HUES64 (cell line): Measurements from ENCODE around the gene HTR3C. TPM values are rescaled to one million over a fixed set of nuclear protein-coding genes. Genes with fewer than 3 reads are reported as not detected.
"Not testable (repeated sequence)": the region's sequence is repeated elsewhere in the genome, so short reads cannot be mapped to it uniquely, and the experiment has no call there.

Experiments used
- H3K27ac ChIP-seq: 2 replicates; pipeline ENCODE4 v1.7.0; 2013; ENCODE audit warnings: low read depth, low read length, inconsistent platforms
- H3K27me3 ChIP-seq: 2 replicates; pipeline ENCODE4 v1.6.1; 2013; ENCODE audit warnings: mild to moderate bottlenecking, low read length; ENCODE audit not compliant: insufficient read depth
- H3K36me3 ChIP-seq: 2 replicates; pipeline ENCODE4 v1.6.1; 2013; ENCODE audit warnings: mild to moderate bottlenecking, low read length; ENCODE audit not compliant: insufficient read depth
- H3K4me1 ChIP-seq: 2 replicates; pipeline ENCODE4 v1.6.1; 2013; ENCODE audit warnings: mild to moderate bottlenecking, low read length, moderate library complexity; ENCODE audit not compliant: insufficient read depth
- H3K4me3 ChIP-seq: 2 replicates; pipeline ENCODE4 v1.5.1; 2013; ENCODE audit warnings: mild to moderate bottlenecking, low read length, moderate library complexity
- H3K9ac ChIP-seq: 2 replicates; pipeline ENCODE4 v1.6.1; 2013; ENCODE audit warnings: mild to moderate bottlenecking, low read depth, low read length
- H3K9me3 ChIP-seq: 2 replicates; pipeline ENCODE4 v1.6.1; 2013; ENCODE audit warnings: low read depth, low read length; ENCODE audit not compliant: insufficient read depth
- WGBS: fragments of 150-250, 120-280 bp; methylation state at CpG from one replicate; pipeline ENCODE4 v1.1.7; 2013; ENCODE audit warnings: missing lambda C conversion rate; 5-methylcytosine and 5-hydroxymethylcytosine counted together
- polyA plus RNA-seq, 2 experiments: library from polyadenylated mRNA; stranded (reverse); fragments of 50-300 nt; gene quantifications; one replicate each; pipeline ENCODE4 v1.2.3, GENCODE V29; 2013

The HTR3C gene
- not detected for polyA plus RNA-seq (2013, experiment 1 of 2)
- polyA plus RNA-seq (2013, experiment 2 of 2), result not detected

GRCh38 chr3:184052767-184053166 is at the start of gene HTR3C:
HTR3C (plus strand) TSS chr3:184053047; CDS start chr3:184053081, 34 bp downstream.
- no peaks in the 10 kb centered on the region for H3K36me3 ChIP-seq
- H3K4me1 ChIP-seq, result no peaks in the 10 kb centered on the region
- H3K4me3 ChIP-seq, result no peak within 1 kb of the TSS
- no peak within 1 kb of the TSS for H3K9ac ChIP-seq
- no peak within 1 kb of the TSS for H3K27ac ChIP-seq
- 91% methylated on average over 4 of the region's 4 CpGs for WGBS
- no peaks in the 10 kb centered on the region for H3K9me3 ChIP-seq
- no peaks in the 10 kb centered on the region for H3K27me3 ChIP-seq

GRCh38 chr3:184003187-184003967 is 49.5 kb upstream of the HTR3C start:
- Histone ChIP-seq H3K36me3 (peaks cover 29% of the 10 kb centered on the region), H3K4me1 (peaks cover 5% of the 10 kb centered on the region; the same call in 1 of the 2 replicates), H3K9me3 (no peaks in the 10 kb centered on the region), H3K4me3 (no peak overlapping the region), H3K9ac (no peak overlapping the region), H3K27ac (no peak overlapping the region), H3K27me3 (no peaks in the 10 kb centered on the region)
- 90% methylated on average over 5 of the region's 5 CpGs for WGBS

GRCh38 chr3:184004476-184004875 is 48.4 kb upstream of the HTR3C start:
- WGBS, result 100% methylated on average over 1 of the region's 2 CpGs
- H3K27ac ChIP-seq, result no peak overlapping the region

GRCh38 chr3:184005941-184006507 is 46.8 kb upstream of the HTR3C start:
- H3K9me3 ChIP-seq, result no peaks in the 10 kb centered on the region
- H3K9ac ChIP-seq, result no peak overlapping the region
- 94% methylated on average over 11 of the region's 11 CpGs for WGBS
- H3K27me3 ChIP-seq, result no peaks in the 10 kb centered on the region
- H3K4me3 ChIP-seq, result no peak overlapping the region
- peaks cover 41% of the 10 kb centered on the region for H3K36me3 ChIP-seq
- no peak overlapping the region for H3K27ac ChIP-seq
- peaks cover 5% of the 10 kb centered on the region; the same call in 1 of the 2 replicates for H3K4me1 ChIP-seq

More at GRCh38 chr3:184004476-184004875, 48.4 kb upstream of the HTR3C start:
- H3K27me3 ChIP-seq, result no peaks in the 10 kb centered on the region
- H3K36me3 ChIP-seq, result peaks cover 37% of the 10 kb centered on the region
- H3K4me1 ChIP-seq, result peaks cover 5% of the 10 kb centered on the region; the same call in 1 of the 2 replicates
- H3K4me3 ChIP-seq, result no peak overlapping the region
- H3K9me3 ChIP-seq, result no peaks in the 10 kb centered on the region
- H3K9ac ChIP-seq, result no peak overlapping the region

GRCh38 chr3:184007143-184007813 is 45.6 kb upstream of the HTR3C start:
- 94% methylated on average over 11 of the region's 11 CpGs for WGBS
- peaks cover 51% of the 10 kb centered on the region for H3K36me3 ChIP-seq
- H3K4me1 ChIP-seq, H3K27me3 ChIP-seq, H3K9ac ChIP-seq, H3K4me3 ChIP-seq, H3K9me3 ChIP-seq, H3K27ac ChIP-seq: not testable (repeated sequence)

GRCh38 chr3:184008161-184008560 is 44.7 kb upstream of the HTR3C start:
- Histone ChIP-seq H3K9me3 (no peaks in the 10 kb centered on the region), H3K36me3 (peaks cover 58% of the 10 kb centered on the region), H3K4me3 (no peak overlapping the region), H3K27ac (no peak overlapping the region), H3K4me1 (peaks cover 5% of the 10 kb centered on the region; the same call in 1 of the 2 replicates), H3K27me3 (no peaks in the 10 kb centered on the region), H3K9ac (no peak overlapping the region)
- WGBS, result 86% methylated on average over 3 of the region's 3 CpGs

GRCh38 chr3:184011230-184011876 is 41.5 kb upstream of the HTR3C start:
- H3K27me3 ChIP-seq, result no peaks in the 10 kb centered on the region
- H3K4me1 ChIP-seq, result peaks cover 2% of the 10 kb centered on the region; the same call in 1 of the 2 replicates
- no peaks in the 10 kb centered on the region for H3K9me3 ChIP-seq
- no peak overlapping the region for H3K27ac ChIP-seq
- 94% methylated on average over 2 of the region's 4 CpGs for WGBS
- H3K4me3 ChIP-seq, result no peak overlapping the region
- peaks cover 53% of the 10 kb centered on the region for H3K36me3 ChIP-seq
- H3K9ac ChIP-seq, result no peak overlapping the region

GRCh38 chr3:184011937-184012889 is 40.6 kb upstream of the HTR3C start:
- Histone ChIP-seq H3K4me3 (no peak overlapping the region), H3K9me3 (no peaks in the 10 kb centered on the region), H3K27me3 (no peaks in the 10 kb centered on the region), H3K36me3 (peaks cover 53% of the 10 kb centered on the region), H3K9ac (no peak overlapping the region), H3K27ac (no peak overlapping the region), H3K4me1 (peaks cover 6% of the 10 kb centered on the region; the same call in 1 of the 2 replicates)
- WGBS, result 86% methylated on average over 5 of the region's 6 CpGs

- H3K36me3 ChIP-seq, result peaks cover 31% of the 10 kb centered on the region
- H3K9ac ChIP-seq, result no peak overlapping the region
- no peaks in the 10 kb centered on the region for H3K27me3 ChIP-seq
- WGBS, result 79% methylated on average over 9 of the region's 10 CpGs
- H3K4me3 ChIP-seq, result no peak overlapping the region
- H3K9me3 ChIP-seq, result no peaks in the 10 kb centered on the region
- H3K27ac ChIP-seq, result no peak overlapping the region
- peaks cover 6% of the 10 kb centered on the region; the same call in 1 of the 2 replicates for H3K4me1 ChIP-seq
Observed at GRCh38 chr3:184015381-184016019, 37.3 kb upstream of the HTR3C start.

- no peak overlapping the region for H3K9ac ChIP-seq
- no peaks in the 10 kb centered on the region for H3K27me3 ChIP-seq
- 70% methylated on average over 5 of the region's 5 CpGs for WGBS
- peaks cover 26% of the 10 kb centered on the region for H3K36me3 ChIP-seq
- no peaks in the 10 kb centered on the region for H3K9me3 ChIP-seq
- H3K27ac ChIP-seq, result no peak overlapping the region
- H3K4me3 ChIP-seq, result peak overlapping the region; percentile 2; the same call in 1 of the 2 replicates
- peaks cover 6% of the 10 kb centered on the region; the same call in 1 of the 2 replicates for H3K4me1 ChIP-seq
Observed at GRCh38 chr3:184016169-184016570, 36.7 kb upstream of the HTR3C start.
